H1 (cell line): Measurements from ENCODE around the gene SMAP2. TPM values are rescaled to one million over a fixed set of nuclear protein-coding genes. Genes with fewer than 3 reads are reported as not detected.

Source experiments
- CTCF ChIA-PET: fragments of 300-600 bp; sonication (Branson Sonifier 250); formaldehyde crosslinking; loops from one replicate; lab custom pipeline; 2021; ENCODE audit not compliant: partially characterized antibody; lab: Charles Lee
- POLR2A ChIA-PET: fragments of 300-600 bp; sonication (Branson Sonifier 250); formaldehyde crosslinking; loops from one replicate; lab custom pipeline; 2021; ENCODE audit warnings: inconsistent platforms; ENCODE audit not compliant: partially characterized antibody; lab: Charles Lee
- DNase-seq, 2 experiments: peaks; one replicate each; pipeline versions ENCODE4 v3.0.0 to v3.0.0-alpha.2; 2010 to 2022; ENCODE audit warnings: low spot score in 2 of 2, low read depth in 1 of 2, mixed read lengths in 1 of 2
- FAIRE-seq: peaks from 2 replicates; lab custom pipeline; 2011; peaks lifted over from hg19 to GRCh38; lab: Jason Lieb, UNC
- H2AFZ ChIP-seq: 2 replicates; pipeline ENCODE4 v1.8.1; 2012; ENCODE audit warnings: low read length, inconsistent platforms
- H2AK5ac ChIP-seq: 2 replicates; pipeline ENCODE4 v1.6.1; 2013; ENCODE audit warnings: low read depth, low read length
- H2BK120ac ChIP-seq: replicated peaks from 2 replicates; pipeline ENCODE3; 2013; ENCODE audit warnings: low read depth, low read length, inconsistent platforms
- H2BK12ac ChIP-seq: 2 replicates; pipeline ENCODE4 v1.6.1; 2013; ENCODE audit warnings: low read depth, low read length
- H2BK15ac ChIP-seq: 2 replicates; pipeline ENCODE4 v1.6.1; 2013; ENCODE audit warnings: low read length
- H2BK20ac ChIP-seq: 2 replicates; pipeline ENCODE4 v1.6.1; 2013; ENCODE audit warnings: low read length
- H2BK5ac ChIP-seq: 2 replicates; pipeline ENCODE4 v1.6.1; 2013; ENCODE audit warnings: low read depth, low read length
- H3K14ac ChIP-seq: 2 replicates; pipeline ENCODE4 v1.6.1; 2013; ENCODE audit warnings: inconsistent platforms; ENCODE audit not compliant: insufficient read length
- H3K18ac ChIP-seq: 2 replicates; pipeline ENCODE4 v1.6.1; 2013; ENCODE audit warnings: low read length; ENCODE audit errors: extremely low read depth
- H3K23ac ChIP-seq: 2 replicates; pipeline ENCODE4 v1.6.1; 2013; ENCODE audit warnings: inconsistent platforms; ENCODE audit not compliant: insufficient read length
- H3K23me2 ChIP-seq: 2 replicates; pipeline ENCODE4 v1.6.1; 2013; ENCODE audit warnings: low read depth, low read length
- H3K27ac ChIP-seq: 2 replicates; pipeline ENCODE4 v1.6.1; 2011; ENCODE audit warnings: low read depth, low read length, inconsistent platforms
- H3K27me3 ChIP-seq, 4 experiments: replicated peaks in 1 of 4; 1 replicate in 1 of 4; 2 replicates in 3 of 4; pipeline versions ENCODE4 v1.6.1 to v1.8.1; 2011 to 2013; ENCODE audit warnings: low read length in 3 of 4, mild to moderate bottlenecking in 3 of 4, inconsistent platforms in 2 of 4, mixed read lengths in 2 of 4, moderate library complexity in 1 of 4; ENCODE audit not compliant: control insufficient read depth in 3 of 4, insufficient read depth in 3 of 4; ENCODE audit errors: extremely low read depth in 1 of 4
- H3K36me3 ChIP-seq, 4 experiments: 2 replicates each; pipeline versions ENCODE4 v1.6.1 to v1.8.1; 2011 to 2013; ENCODE audit warnings: mild to moderate bottlenecking in 4 of 4, low read length in 3 of 4, moderate library complexity in 2 of 4, control low read depth in 1 of 4, inconsistent platforms in 1 of 4; ENCODE audit not compliant: insufficient read depth in 4 of 4, control insufficient read depth in 2 of 4
- H3K4ac ChIP-seq: replicated peaks from 2 replicates; pipeline ENCODE3; 2013; ENCODE audit warnings: low read length, low read depth, mixed read lengths, inconsistent platforms; ENCODE audit not compliant: insufficient read length
- H3K4me1 ChIP-seq, 4 experiments: replicated peaks in 1 of 4; 1 replicate in 1 of 4; 2 replicates in 3 of 4; pipeline versions ENCODE4 v1.6.1 to v1.8.1; 2011 to 2013; ENCODE audit warnings: low read length in 3 of 4, inconsistent platforms in 2 of 4, mixed read lengths in 1 of 4; ENCODE audit not compliant: insufficient read depth in 4 of 4, control insufficient read depth in 3 of 4
- H3K4me2 ChIP-seq, 2 experiments: 2 replicates each; pipeline versions ENCODE4 v1.6.1 to v1.8.1; 2011 to 2013; ENCODE audit warnings: low read depth in 2 of 2, low read length in 2 of 2, control low read depth in 1 of 2, inconsistent platforms in 1 of 2, mild to moderate bottlenecking in 1 of 2; ENCODE audit not compliant: insufficient read depth in 1 of 2
- H3K4me3 ChIP-seq, 4 experiments: fragments of 200-600, 300-600 bp in 1 of 4; sonication (generic), shearing (Covaris generic), sonication (Bioruptor Twin) in 1 of 4; 2 replicates each; pipeline versions ENCODE4 v1.5.1 to v1.8.1; 2011 to 2016; ENCODE audit warnings: low read length in 4 of 4, low read depth in 3 of 4, control low read depth in 2 of 4, inconsistent platforms in 2 of 4, mild to moderate bottlenecking in 2 of 4, mixed read lengths in 1 of 4, moderate library complexity in 1 of 4; ENCODE audit not compliant: insufficient read depth in 2 of 4; ENCODE audit errors: extremely low read depth in 1 of 4
- H3K56ac ChIP-seq: replicated peaks from 2 replicates; pipeline ENCODE3; 2013; ENCODE audit warnings: low read depth, mild to moderate bottlenecking, mixed read lengths, low read length, inconsistent platforms; ENCODE audit not compliant: insufficient read length
- H3K79me1 ChIP-seq: 2 replicates; pipeline ENCODE4 v1.6.1; 2013; ENCODE audit warnings: low read depth, low read length, control low read depth
- H3K79me2 ChIP-seq, 2 experiments: 2 replicates each; pipeline versions ENCODE4 v1.6.1 to v1.8.1; 2012 to 2013; ENCODE audit warnings: low read length in 2 of 2, mild to moderate bottlenecking in 2 of 2, inconsistent platforms in 1 of 2; ENCODE audit not compliant: insufficient read depth in 2 of 2, control insufficient read depth in 1 of 2
- H3K9ac ChIP-seq, 4 experiments: replicated peaks in 1 of 4; 1 replicate in 1 of 4; 2 replicates in 3 of 4; pipeline versions ENCODE4 v1.6.1 to v1.8.1; 2011 to 2013; ENCODE audit warnings: low read depth in 3 of 4, low read length in 3 of 4, control low read depth in 2 of 4, mild to moderate bottlenecking in 2 of 4, moderate library complexity in 2 of 4, inconsistent platforms in 1 of 4; ENCODE audit errors: extremely low read depth in 1 of 4
- H3K9me3 ChIP-seq, 2 experiments: 2 replicates each; pipeline versions ENCODE4 v1.6.1 to v1.8.1; 2012 to 2013; ENCODE audit warnings: mild to moderate bottlenecking in 2 of 2, moderate library complexity in 2 of 2, control low read depth in 1 of 2, inconsistent platforms in 1 of 2, low read depth in 1 of 2, low read length in 1 of 2, mixed read lengths in 1 of 2; ENCODE audit not compliant: insufficient read depth in 2 of 2
- H4K20me1 ChIP-seq, 2 experiments: replicated peaks in 1 of 2; 2 replicates each; pipeline versions ENCODE3 to v1.8.1; 2011 to 2013; ENCODE audit warnings: inconsistent platforms in 2 of 2, low read length in 2 of 2, mild to moderate bottlenecking in 1 of 2; ENCODE audit not compliant: insufficient read depth in 2 of 2, control insufficient read depth in 1 of 2
- H4K5ac ChIP-seq: 2 replicates; pipeline ENCODE4 v1.6.1; 2013; ENCODE audit warnings: low read length, low read depth, mixed read lengths, inconsistent platforms; ENCODE audit not compliant: insufficient read length
- H4K8ac ChIP-seq: 2 replicates; pipeline ENCODE4 v1.8.0; 2013; ENCODE audit warnings: mild to moderate bottlenecking, moderate library complexity, low read length, inconsistent platforms; ENCODE audit not compliant: insufficient read depth; ENCODE audit errors: extremely low read depth
- H4K91ac ChIP-seq: replicated peaks from 2 replicates; pipeline ENCODE3; 2013; ENCODE audit warnings: low read length, mixed read lengths, inconsistent platforms; ENCODE audit not compliant: insufficient read length
- BRCA1 ChIP-seq: IDR thresholded peaks from 2 replicates; pipeline ENCODE4 v1.6.1; 2012; ENCODE audit warnings: low read depth, low read length, improper control_type of control experiment
- CBX8 ChIP-seq: fragments of 300-800, 300-1000 bp; sonication (generic); IDR thresholded peaks from 2 replicates; pipeline ENCODE4 v1.7.1; 2016; ENCODE audit warnings: low read depth, low read length, borderline replicate concordance
- CHD2 ChIP-seq: IDR thresholded peaks from 2 replicates; pipeline ENCODE4 v1.6.1; 2012; ENCODE audit warnings: low read length, improper control_type of control experiment
- FOSL1 ChIP-seq: IDR thresholded peaks from 2 replicates; pipeline ENCODE4 v1.6.1; 2011; ENCODE audit warnings: mild to moderate bottlenecking, low read depth, low read length, moderate library complexity; ENCODE audit not compliant: insufficient read depth
- GABPA ChIP-seq: IDR thresholded peaks from 2 replicates; pipeline ENCODE4 v1.6.1; 2011; ENCODE audit warnings: mild to moderate bottlenecking, low read length, moderate library complexity, borderline replicate concordance; ENCODE audit not compliant: insufficient read depth
- NANOG ChIP-seq: IDR thresholded peaks from 2 replicates; pipeline ENCODE4 v1.6.1; 2011; ENCODE audit warnings: low read length, low read depth, mild to moderate bottlenecking, inconsistent platforms; ENCODE audit not compliant: insufficient read depth, poor library complexity, severe bottlenecking
- PHF8 ChIP-seq: fragments of 200-600 bp; sonication (generic); conservative IDR thresholded peaks from 2 replicates; pipeline ENCODE4 v1.7.1; 2012; ENCODE audit warnings: low read depth, mild to moderate bottlenecking, inconsistent platforms, low read length, moderate library complexity
- POU5F1 ChIP-seq: IDR thresholded peaks from 2 replicates; pipeline ENCODE4 v1.6.1; 2011; ENCODE audit warnings: low read depth, mild to moderate bottlenecking, low read length, moderate library complexity
- RAD21 ChIP-seq, 2 experiments: IDR thresholded peaks in 1 of 2; conservative IDR thresholded peaks in 1 of 2; 2 replicates each; pipeline ENCODE4 v1.6.1; 2011; ENCODE audit warnings: low read depth in 2 of 2, low read length in 2 of 2, improper control_type of control experiment in 1 of 2, inconsistent platforms in 1 of 2, mild to moderate bottlenecking in 1 of 2, moderate library complexity in 1 of 2
- RXRA ChIP-seq: IDR thresholded peaks from 2 replicates; pipeline ENCODE4 v1.6.1; 2011; ENCODE audit warnings: low read depth, mild to moderate bottlenecking, low read length, moderate library complexity; ENCODE audit not compliant: insufficient read depth
- SIN3A ChIP-seq, 2 experiments: IDR thresholded peaks in 1 of 2; conservative IDR thresholded peaks in 1 of 2; 2 replicates each; pipeline ENCODE4 v1.6.1; 2011 to 2012; ENCODE audit warnings: low read length in 2 of 2, improper control_type of control experiment in 1 of 2, low read depth in 1 of 2, mild to moderate bottlenecking in 1 of 2
- SIX5 ChIP-seq: IDR thresholded peaks from 2 replicates; pipeline ENCODE4 v1.6.1; 2011; ENCODE audit warnings: mild to moderate bottlenecking, low read depth, low read length
- SRF ChIP-seq: IDR thresholded peaks from 2 replicates; pipeline ENCODE4 v1.6.1; 2011; ENCODE audit warnings: mild to moderate bottlenecking, low read depth, low read length, moderate library complexity
- TBP ChIP-seq: IDR thresholded peaks from 2 replicates; pipeline ENCODE4 v1.6.1; 2011; ENCODE audit warnings: low read depth, low read length, improper control_type of control experiment
- WGBS, 2 experiments: shearing (Covaris generic) in 1 of 2; methylation state at CpG; one replicate each; pipeline versions ENCODE4 v1.1.6 to v1.1.7; 2013 to 2015; ENCODE audit warnings: low lambda C conversion rate in 2 of 2, mixed read lengths in 2 of 2, inconsistent platforms in 1 of 2, low coverage in 1 of 2, missing lambda C conversion rate in 1 of 2; ENCODE audit not compliant: insufficient replicate concordance in 2 of 2, insufficient coverage in 1 of 2, insufficient read length in 1 of 2; ENCODE audit errors: extremely low coverage in 1 of 2, missing lambda C conversion rate in 1 of 2; 5-methylcytosine and 5-hydroxymethylcytosine counted together
- polyA plus RNA-seq, 7 experiments: library from polyadenylated mRNA; depleted of rRNA in 3 of 7; stranded (reverse) in 5 of 7; unstranded in 2 of 7; fragments of >200 nt in 5 of 7; fragments of 200-250 nt in 2 of 7; gene quantifications; 1 replicate in 5 of 7; 2 replicates in 1 of 7; 4 replicates in 1 of 7; pipeline versions ENCODE4 v1.2.1 to v1.2.3, GENCODE V29; 2011 to 2013; ENCODE audit warnings: missing spikeins in 2 of 7, mixed read lengths in 2 of 7
- total RNA-seq: library from RNA; stranded (reverse); fragmentation: NEBNext Ultra II Directional; extraction: Animal tissue kit (Norgen Biotek cat#: 25700); gene quantifications from 2 replicates; pipeline ENCODE4 v1.2.1, GENCODE V29; 2021

The SMAP2 gene
- total and polyA plus RNA-seq, 2 of the 8 experiments (the other 6 are each of a cell fraction or from before 2014, with no cell fraction given): 4.3 to 5.5 TPM

GRCh38 chr1:40380817-40381216 is 7.3 kb downstream of the SMAP2 start:
- Histone ChIP-seq H3K56ac (no peak overlapping the region), H2BK20ac (no peak overlapping the region), H3K4me2 (no peak overlapping the region), H3K27ac (no peak overlapping the region), H4K20me1 (no peaks in the 10 kb centered on the region), H3K23ac (no peak overlapping the region), H4K8ac (no peak overlapping the region), H3K79me2 (no peaks in the 10 kb centered on the region; a peak in 1 of 4 replicates), H3K9ac (no peak overlapping the region), H3K36me3 (no peaks in the 10 kb centered on the region), H2BK15ac (no peak overlapping the region), H2BK120ac (no peak overlapping the region), H2AFZ (no peak overlapping the region), H4K5ac (no peak overlapping the region), H3K9me3 (no peaks in the 10 kb centered on the region), H3K14ac (no peak overlapping the region), H3K4me1 (peaks cover 0 to 3% (median under 1%) of the 10 kb centered on the region in 4 experiments; a peak in 1 of 7 replicates), H3K27me3 (no peaks in the 10 kb centered on the region), H2AK5ac (no peak overlapping the region), H3K79me1 (no peaks in the 10 kb centered on the region), H3K4ac (no peak overlapping the region), H3K18ac (no peak overlapping the region), H3K4me3 (no peak overlapping the region), H4K91ac (no peak overlapping the region), H2BK12ac (no peak overlapping the region), H2BK5ac (no peak overlapping the region), H3K23me2 (no peaks in the 10 kb centered on the region; the same call in 1 of the 2 replicates)
- ChIA-PET POLR2A (no interaction called here), CTCF (interaction anchor here (2.7 kb wide), 1 partner anchor 65 kb away, joined by 7 read pairs; the partner anchor contains the start of gene COL9A2)
- 94% methylated on average over 4 of the region's 4 CpGs; no CpG with 5 or more reads in 1 of the 2 experiments for WGBS, 2 experiments
- no peak for FAIRE-seq
- no peak for DNase-seq
- TF ChIP-seq NANOG (no peak), SRF (no peak), SIN3A (conservative IDR thresholded peaks at IDR 0.05 in 1 of 2, IDR thresholded peaks at IDR 0.05 in 1 of 2; ENCODE audit: low read depth in 1 of 2, low read length in 2 of 2) (no peak), RAD21 (IDR thresholded peaks at IDR 0.05 in 1 of 2, conservative IDR thresholded peaks at IDR 0.05 in 1 of 2; ENCODE audit: low read depth in 2 of 2, low read length in 2 of 2) (no peak), CHD2 (no peak), SIX5 (no peak), GABPA (no peak), RXRA (no peak), TBP (no peak), FOSL1 (no peak), PHF8 (no peak), BRCA1 (no peak), POU5F1 (no peak), CBX8 (no peak)
